ENCODE data around the gene OR52L1. TPM values are rescaled to one million over a fixed set of nuclear protein-coding genes. Genes with fewer than 3 reads are reported as not detected.

Gene OR52L1
- total and polyA plus RNA-seq, 2 of the 4 experiments (the other 2 are of a cell fraction) = not detected

DNA sequence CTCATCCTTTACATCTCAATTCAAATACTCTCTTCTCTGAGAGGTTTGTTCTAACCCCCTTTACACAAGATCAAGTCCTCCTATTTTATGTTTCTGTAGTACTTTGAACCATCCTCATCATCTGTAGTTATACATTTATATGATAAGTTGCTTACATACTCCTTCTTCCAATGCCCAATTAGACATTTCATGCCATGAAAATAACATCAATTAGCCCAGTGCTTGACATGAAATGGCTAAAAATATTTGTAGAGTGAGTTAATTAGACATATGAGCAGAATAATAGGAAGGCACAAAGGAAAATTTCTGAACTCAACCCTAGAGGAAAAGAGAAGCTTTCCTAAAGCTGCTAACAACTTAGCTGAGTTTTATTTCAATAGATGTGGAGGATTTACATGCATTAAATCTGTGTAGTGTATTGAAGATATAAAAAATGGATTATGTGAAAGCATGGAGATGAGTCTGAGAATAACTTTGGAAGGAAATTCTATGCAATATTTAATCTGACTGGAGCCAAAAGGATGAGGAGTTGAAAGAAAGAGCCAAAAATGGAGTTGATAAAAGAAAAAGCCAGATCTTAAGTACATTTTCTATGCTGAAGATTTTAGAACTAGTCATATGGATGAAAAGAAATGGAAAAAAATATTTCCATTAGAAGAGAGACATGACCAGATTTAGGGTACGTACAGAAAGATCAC is 44.1 kb upstream of the OR52L1 start, which contains the start of gene OR56A1:
Gene OR56A1 (minus strand): TSS at position 51 of the 698 bp plus-strand sequence. CDS start 3,066 bp downstream, outside the sequence.
- Histone ChIP-seq H4K8ac (ENCODE audit: low read depth in 2 of 2, low read length in 2 of 2) (no peak within 1 kb of the TSS), H3K18ac (ENCODE audit: low read depth, low read length) (no peak within 1 kb of the TSS), H2BK120ac (ENCODE audit: low read depth, low read length) (no peak within 1 kb of the TSS), H2AK9ac (replicated peaks; ENCODE audit: low read depth, low read length, poor library complexity) (no peak within 1 kb of the TSS), H2BK20ac (ENCODE audit: low read depth, low read length) (no peak within 1 kb of the TSS), H4K20me1 (ENCODE audit: insufficient read depth, low read length) (no peaks in the 10 kb centered on the region), H3K79me1 (ENCODE audit: low read depth in 1 of 2, low read length in 2 of 2) (no peaks in the 10 kb centered on the region), H2BK5ac (ENCODE audit: low read depth, low read length, poor library complexity, severe bottlenecking) (no peak within 1 kb of the TSS), H3K9ac (ENCODE audit: low read depth, low read length) (no peak within 1 kb of the TSS), H3K4me3 (ENCODE audit: insufficient read depth, low read depth, low read length) (no peak within 1 kb of the TSS), H3K4me2 (ENCODE audit: low read depth, low read length) (no peak within 1 kb of the TSS), H4K5ac (ENCODE audit: low read depth, low read length) (no peak within 1 kb of the TSS), H3K9me1 (ENCODE audit: insufficient read depth, low read length) (no peaks in the 10 kb centered on the region), H3K23ac (ENCODE audit: low read depth, low read length) (no peak within 1 kb of the TSS), H3K56ac (ENCODE audit: extremely low read depth, insufficient read depth, low read length) (no peak within 1 kb of the TSS), H3K4me1 (ENCODE audit: control insufficient read depth, insufficient read depth, low read length) (no peaks in the 10 kb centered on the region), H2AK5ac (ENCODE audit: low read depth, low read length) (no peak within 1 kb of the TSS), H3K27ac (ENCODE audit: insufficient read depth, low read length) (no peak within 1 kb of the TSS), H2AFZ (replicated peaks; ENCODE audit: low read length, poor library complexity) (no peak within 1 kb of the TSS), H4K91ac (ENCODE audit: insufficient read depth, low read depth, low read length) (no peak within 1 kb of the TSS), H3K9me3 (ENCODE audit: control insufficient read depth, insufficient read depth, low read length) (no peaks in the 10 kb centered on the region), H3K36me3 (ENCODE audit: control insufficient read depth, insufficient read depth, low read length) (no peaks in the 10 kb centered on the region), H2BK15ac (ENCODE audit: low read depth, low read length) (no peak within 1 kb of the TSS), H3K27me3 (ENCODE audit: control insufficient read depth, insufficient read depth, low read length) (no peaks in the 10 kb centered on the region), H3K4ac (ENCODE audit: low read depth, low read length) (no peak within 1 kb of the TSS), H3K14ac (replicated peaks; ENCODE audit: low read depth, low read length) (no peak within 1 kb of the TSS)
- ChIA-PET CTCF (no interaction called here), POLR2A (ENCODE audit: unreplicated experiment) (no interaction called here)
- no TSS peak for BruUV-seq (replicated peaks)
- in situ Hi-C loops (cut with MboI; ENCODE audit: low sequenced_read_pairs) = no loop called here
- intact Hi-C loops (cut with micrococcal nuclease) = no loop called here
- no peak for DNase-seq
- dilution Hi-C loops (cut with HindIII; ENCODE audit: low sequenced_read_pairs, unreplicated experiment) = no loop called here
- no peak for TF ChIP-seq MXI1 (IDR thresholded peaks at IDR 0.05; ENCODE audit: borderline replicate concordance, low read depth, low read length)
- TF ChIP-seq CEBPB (IDR thresholded peaks at IDR 0.05; ENCODE audit: low read depth, low read length) = no peak
- TF ChIP-seq CHD1 (IDR thresholded peaks at IDR 0.05; ENCODE audit: low read depth, low read length) = no peak
- no peak for TF ChIP-seq FOS (IDR thresholded peaks at IDR 0.05; ENCODE audit: low read depth, low read length)
- no peak for TF ChIP-seq POLR2A (IDR thresholded peaks at IDR 0.05; ENCODE audit: low read depth, low read length)
- TF ChIP-seq RFX5 (IDR thresholded peaks at IDR 0.05; ENCODE audit: low read depth, low read length) = no peak
- no peak for TF ChIP-seq MAZ (IDR thresholded peaks at IDR 0.05; ENCODE audit: borderline replicate concordance, low read depth, low read length)
- TF ChIP-seq BHLHE40 (IDR thresholded peaks at IDR 0.05; ENCODE audit: low read depth, low read length) = no peak
- TF ChIP-seq USF2 (IDR thresholded peaks at IDR 0.05; ENCODE audit: low read depth, low read length) = no peak
- no peak for TF ChIP-seq NFE2L2 (IDR thresholded peaks at IDR 0.05; ENCODE audit: low read depth, low read length)
- TF ChIP-seq RCOR1 (IDR thresholded peaks at IDR 0.05; ENCODE audit: insufficient replicate concordance, low read length) = no peak
- ATAC-seq (ENCODE audit: low read depth) = no peak
- WGBS, 2 experiments (ENCODE audit: extremely low coverage in 2 of 2, insufficient read length in 1 of 2) = 33% methylated on average over 1 of the region's 1 CpG; no CpG with 5 or more reads in 1 of the 2 experiments

Measured in IMR-90 (cell line).